IMR-90 (cell line): ENCODE results near the gene ENHO.

Experiments used
- BHLHE40 ChIP-seq: fragments of 150-350 bp; IDR thresholded peaks from 2 replicates; pipeline ENCODE4 v1.6.1; 2016; ENCODE audit warnings: mild to moderate bottlenecking, low read depth, low read length
- FOS ChIP-seq: fragments of 150-350 bp; IDR thresholded peaks from 2 replicates; pipeline ENCODE4 v1.6.1; 2016; ENCODE audit warnings: low read depth, low read length
- MXI1 ChIP-seq: IDR thresholded peaks from 2 replicates; pipeline ENCODE4 v1.6.1; 2012; ENCODE audit warnings: low read depth, mild to moderate bottlenecking, low read length, moderate library complexity, borderline replicate concordance
- POLR2A ChIP-seq: IDR thresholded peaks from 2 replicates; pipeline ENCODE4 v1.6.1; 2012; ENCODE audit warnings: mild to moderate bottlenecking, low read depth, low read length
- RAD21 ChIP-seq: IDR thresholded peaks from 2 replicates; pipeline ENCODE4 v1.6.1; 2012; ENCODE audit warnings: low read length, improper control_type of control experiment
- RFX5 ChIP-seq: IDR thresholded peaks from 2 replicates; pipeline ENCODE4 v1.8.0; 2012; ENCODE audit warnings: low read depth, mild to moderate bottlenecking, low read length, moderate library complexity
- TF ChIP-seq, protein P1 (sequence below): conservative IDR thresholded peaks from 2 replicates; pipeline ENCODE4 v1.5.1; 2012; ENCODE audit warnings: mild to moderate bottlenecking, low read depth, low read length, improper control_type of control experiment
- TF ChIP-seq, protein P2 (sequence below): fragments of 150-350 bp; IDR thresholded peaks from 2 replicates; pipeline ENCODE4 v1.6.1; 2016; ENCODE audit warnings: low read depth, mild to moderate bottlenecking, low read length, moderate library complexity, borderline replicate concordance

- TF ChIP-seq MXI1: no peak
- TF ChIP-seq, protein P1, sequence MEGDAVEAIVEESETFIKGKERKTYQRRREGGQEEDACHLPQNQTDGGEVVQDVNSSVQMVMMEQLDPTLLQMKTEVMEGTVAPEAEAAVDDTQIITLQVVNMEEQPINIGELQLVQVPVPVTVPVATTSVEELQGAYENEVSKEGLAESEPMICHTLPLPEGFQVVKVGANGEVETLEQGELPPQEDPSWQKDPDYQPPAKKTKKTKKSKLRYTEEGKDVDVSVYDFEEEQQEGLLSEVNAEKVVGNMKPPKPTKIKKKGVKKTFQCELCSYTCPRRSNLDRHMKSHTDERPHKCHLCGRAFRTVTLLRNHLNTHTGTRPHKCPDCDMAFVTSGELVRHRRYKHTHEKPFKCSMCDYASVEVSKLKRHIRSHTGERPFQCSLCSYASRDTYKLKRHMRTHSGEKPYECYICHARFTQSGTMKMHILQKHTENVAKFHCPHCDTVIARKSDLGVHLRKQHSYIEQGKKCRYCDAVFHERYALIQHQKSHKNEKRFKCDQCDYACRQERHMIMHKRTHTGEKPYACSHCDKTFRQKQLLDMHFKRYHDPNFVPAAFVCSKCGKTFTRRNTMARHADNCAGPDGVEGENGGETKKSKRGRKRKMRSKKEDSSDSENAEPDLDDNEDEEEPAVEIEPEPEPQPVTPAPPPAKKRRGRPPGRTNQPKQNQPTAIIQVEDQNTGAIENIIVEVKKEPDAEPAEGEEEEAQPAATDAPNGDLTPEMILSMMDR: no peak
- TF ChIP-seq, protein P2, sequence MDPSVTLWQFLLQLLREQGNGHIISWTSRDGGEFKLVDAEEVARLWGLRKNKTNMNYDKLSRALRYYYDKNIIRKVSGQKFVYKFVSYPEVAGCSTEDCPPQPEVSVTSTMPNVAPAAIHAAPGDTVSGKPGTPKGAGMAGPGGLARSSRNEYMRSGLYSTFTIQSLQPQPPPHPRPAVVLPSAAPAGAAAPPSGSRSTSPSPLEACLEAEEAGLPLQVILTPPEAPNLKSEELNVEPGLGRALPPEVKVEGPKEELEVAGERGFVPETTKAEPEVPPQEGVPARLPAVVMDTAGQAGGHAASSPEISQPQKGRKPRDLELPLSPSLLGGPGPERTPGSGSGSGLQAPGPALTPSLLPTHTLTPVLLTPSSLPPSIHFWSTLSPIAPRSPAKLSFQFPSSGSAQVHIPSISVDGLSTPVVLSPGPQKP: no peak
- TF ChIP-seq POLR2A: no peak
- TF ChIP-seq FOS: no peak
- no peak for TF ChIP-seq RFX5
- TF ChIP-seq RAD21: no peak
- no peak for TF ChIP-seq BHLHE40
Measured at GRCh38 chr9:34484678-34485077, 38.1 kb downstream of the ENHO start.
